GM12874 (cell line): Measurements from ENCODE around the gene STAT5B.
A peak's percentile ranks its signal among the peaks of the same experiment; 100 is the strongest.

Experiments used
- TF ChIP-seq, protein P1 (sequence below): IDR thresholded peaks from 2 replicates; pipeline ENCODE4 v1.5.1; 2011; ENCODE audit warnings: low read depth, mild to moderate bottlenecking, control low read depth, low read length, moderate library complexity; ENCODE audit not compliant: insufficient read depth

The STAT5B gene

DNA sequence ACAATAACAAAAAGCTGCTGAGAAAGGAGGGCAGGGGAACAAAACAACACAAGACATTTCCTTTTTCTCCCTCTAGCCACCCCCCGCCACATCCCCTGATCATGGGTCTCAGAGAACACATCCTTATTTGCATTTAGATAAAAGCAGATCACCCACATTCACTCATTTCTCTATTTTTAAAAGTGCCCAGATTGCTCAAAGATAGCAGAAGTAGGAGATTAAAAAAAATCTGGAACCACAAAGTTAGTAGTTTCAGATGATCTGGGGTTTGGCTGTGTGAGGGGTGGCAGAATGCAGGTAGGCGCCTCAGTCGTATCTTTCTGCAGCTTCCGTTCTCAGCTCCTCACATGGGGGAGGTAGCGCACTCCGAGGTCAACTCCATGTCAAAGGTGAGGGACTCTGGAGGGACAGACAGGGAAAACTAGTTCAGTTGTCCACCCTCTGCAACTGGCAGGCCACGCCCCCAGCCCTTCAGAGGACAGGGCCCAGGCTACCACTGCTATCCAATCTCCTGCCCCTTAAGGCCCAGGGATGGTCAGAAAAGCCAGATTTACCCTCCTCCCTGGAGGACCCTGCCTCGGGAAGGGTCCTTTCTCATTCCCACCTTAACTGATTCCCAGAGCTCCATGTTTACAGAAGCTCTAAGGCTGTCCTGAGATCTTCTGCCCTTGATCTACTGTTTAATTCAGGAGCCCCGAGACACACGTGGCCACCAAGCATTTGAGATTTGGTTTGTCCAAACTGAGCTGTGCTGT is 39.4 kb upstream of the STAT5B start:
- TF ChIP-seq, protein P1, sequence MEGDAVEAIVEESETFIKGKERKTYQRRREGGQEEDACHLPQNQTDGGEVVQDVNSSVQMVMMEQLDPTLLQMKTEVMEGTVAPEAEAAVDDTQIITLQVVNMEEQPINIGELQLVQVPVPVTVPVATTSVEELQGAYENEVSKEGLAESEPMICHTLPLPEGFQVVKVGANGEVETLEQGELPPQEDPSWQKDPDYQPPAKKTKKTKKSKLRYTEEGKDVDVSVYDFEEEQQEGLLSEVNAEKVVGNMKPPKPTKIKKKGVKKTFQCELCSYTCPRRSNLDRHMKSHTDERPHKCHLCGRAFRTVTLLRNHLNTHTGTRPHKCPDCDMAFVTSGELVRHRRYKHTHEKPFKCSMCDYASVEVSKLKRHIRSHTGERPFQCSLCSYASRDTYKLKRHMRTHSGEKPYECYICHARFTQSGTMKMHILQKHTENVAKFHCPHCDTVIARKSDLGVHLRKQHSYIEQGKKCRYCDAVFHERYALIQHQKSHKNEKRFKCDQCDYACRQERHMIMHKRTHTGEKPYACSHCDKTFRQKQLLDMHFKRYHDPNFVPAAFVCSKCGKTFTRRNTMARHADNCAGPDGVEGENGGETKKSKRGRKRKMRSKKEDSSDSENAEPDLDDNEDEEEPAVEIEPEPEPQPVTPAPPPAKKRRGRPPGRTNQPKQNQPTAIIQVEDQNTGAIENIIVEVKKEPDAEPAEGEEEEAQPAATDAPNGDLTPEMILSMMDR = no peak

DNA sequence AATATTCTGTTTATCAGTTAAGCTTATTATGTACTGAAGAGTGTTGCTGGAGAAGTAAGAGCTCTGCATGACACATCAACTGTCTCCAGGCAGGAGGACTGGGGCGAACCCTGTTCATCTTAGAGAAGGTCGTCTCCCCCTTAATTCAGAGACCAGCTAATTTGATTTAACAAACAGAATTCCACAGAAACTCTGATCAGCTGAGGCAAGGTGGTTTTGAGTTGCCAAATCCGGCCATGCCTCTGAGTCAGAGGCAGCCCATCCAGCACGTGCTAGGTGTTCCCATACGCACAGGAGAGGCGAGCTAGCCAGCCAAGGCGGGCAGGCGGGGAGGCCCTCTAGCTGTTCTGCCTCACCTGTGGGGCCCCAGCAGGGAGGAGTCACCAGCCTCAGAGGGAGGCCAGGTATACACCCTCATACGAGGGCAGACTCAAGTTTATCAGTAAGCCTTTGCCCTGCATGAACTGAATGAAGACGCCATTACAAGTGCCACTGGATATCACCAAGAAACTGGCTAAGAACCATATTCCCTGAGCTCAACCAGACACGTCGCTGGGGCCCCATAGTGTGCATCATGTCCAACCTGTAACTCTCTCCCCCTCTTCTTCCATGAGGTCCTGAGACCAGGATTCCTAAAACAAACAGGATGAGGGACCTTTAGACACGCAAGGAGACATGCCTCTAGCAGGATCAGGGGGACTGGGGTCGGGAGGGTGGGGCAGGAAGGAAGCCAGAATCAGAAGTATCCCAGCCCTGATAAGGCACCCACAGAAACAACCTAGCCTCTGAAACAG is 37.8 kb upstream of the STAT5B start:
- TF ChIP-seq, protein P1 = no peak

DNA sequence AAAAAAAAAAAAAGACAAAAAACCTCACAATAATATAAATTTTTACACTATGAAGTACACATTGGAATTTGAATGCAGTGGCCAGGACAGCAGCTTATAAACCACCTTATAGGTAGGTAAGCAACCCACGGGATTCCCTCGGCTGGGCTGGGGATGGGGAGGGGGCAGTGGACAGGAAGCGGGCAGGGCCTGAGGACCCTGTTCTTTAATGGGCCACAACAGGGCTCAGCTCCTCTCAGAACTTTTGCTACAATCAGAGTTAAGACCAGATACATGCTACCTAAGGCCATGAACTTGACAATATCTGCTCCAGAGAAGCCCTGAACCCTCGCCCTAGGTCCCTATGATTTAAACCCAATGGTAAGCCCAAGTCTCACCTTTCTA is 37.2 kb upstream of the STAT5B start:
- TF ChIP-seq, protein P1 = no peak

DNA sequence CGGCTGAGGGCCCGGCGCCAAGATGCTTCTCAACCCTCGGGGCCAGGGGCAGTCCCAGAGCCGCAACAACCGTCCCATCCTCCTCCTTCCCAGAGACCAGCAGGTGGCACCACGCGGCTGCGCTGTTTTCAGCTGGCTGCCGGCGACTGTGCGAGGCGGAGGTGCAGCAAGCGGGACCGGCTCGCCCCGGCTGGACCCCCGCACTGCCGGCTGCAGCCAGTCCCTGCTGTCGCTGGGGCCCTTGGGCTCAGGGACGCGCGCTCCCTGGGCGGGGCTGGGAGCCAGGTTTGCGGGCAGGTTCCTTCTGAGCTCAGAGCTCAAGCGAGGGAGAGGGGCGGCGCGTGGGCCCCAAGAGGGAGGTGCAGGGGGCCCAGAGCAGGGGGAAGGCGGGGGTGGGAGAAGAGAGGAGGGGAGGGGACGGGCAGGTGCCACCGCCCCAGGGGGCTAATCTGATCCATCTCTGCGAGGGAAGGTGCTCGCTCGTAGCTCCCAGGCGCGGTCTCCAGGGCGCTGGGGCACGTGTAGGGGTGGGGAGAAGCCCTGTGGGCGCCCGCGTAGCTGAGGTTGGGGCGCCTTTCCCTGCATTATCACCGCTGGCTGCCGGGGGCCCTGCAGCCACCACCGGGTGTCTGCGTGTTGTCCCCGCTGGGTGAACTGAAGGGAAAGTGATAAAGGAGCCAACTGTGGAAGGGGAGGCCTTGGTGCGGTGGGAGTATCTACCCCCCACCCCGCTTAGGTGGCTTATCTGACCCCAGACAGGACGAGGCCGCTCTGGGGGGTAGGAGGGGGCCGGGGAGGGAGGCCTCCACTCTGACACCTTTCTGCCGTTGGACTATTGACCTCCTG is 36.3 kb upstream of the STAT5B start:
- TF ChIP-seq, protein P1 = peak; percentile 82

DNA sequence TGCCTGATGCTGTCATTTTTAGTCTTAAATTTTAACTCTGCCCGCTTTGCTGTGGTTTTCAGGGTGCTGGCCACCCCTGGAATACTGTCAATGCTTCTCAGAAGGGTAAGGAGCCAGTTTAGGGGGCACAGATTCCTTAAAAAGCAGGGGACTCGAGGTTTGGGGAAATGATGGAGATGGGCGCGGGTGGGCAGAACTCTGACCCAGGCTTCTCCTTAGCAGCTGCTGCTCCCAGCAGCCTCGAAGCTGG is 35.8 kb upstream of the STAT5B start:
- TF ChIP-seq, protein P1 = no peak

DNA sequence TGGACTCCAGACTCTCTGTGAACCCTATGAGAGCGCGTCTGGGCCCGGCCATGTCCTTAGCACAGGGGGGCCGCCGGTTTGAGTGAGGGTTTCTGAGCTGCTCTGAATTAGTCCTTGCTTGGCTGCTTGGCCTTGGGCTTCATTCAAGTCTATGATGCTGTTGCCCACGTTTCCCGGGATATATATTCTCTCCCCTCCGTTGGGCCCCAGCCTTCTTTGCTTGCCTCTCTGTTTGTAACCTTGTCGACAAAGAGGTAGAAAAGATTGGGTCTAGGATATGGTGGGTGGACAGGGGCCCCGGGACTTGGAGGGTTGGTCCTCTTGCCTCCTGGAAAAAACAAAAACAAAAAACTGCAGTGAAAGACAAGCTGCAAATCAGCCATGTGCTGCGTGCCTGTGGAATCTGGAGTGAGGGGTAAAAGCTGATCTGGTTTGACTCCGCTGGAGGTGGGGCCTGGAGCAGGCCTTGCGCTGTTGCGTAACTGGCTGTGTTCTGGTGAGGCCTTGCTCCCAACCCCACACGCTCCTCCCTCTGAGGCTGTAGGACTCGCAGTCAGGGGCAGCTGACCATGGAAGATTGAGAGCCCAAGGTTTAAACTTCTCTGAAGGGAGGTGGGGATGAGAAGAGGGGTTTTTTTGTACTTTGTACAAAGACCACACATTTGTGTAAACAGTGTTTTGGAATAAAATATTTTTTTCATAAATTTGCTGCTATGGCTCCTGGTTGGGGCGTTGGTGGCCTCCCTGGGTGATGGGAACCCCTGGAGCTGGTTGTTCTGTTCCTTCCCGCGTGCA is 35.2 kb upstream of the STAT5B start:
- TF ChIP-seq, protein P1 = no peak
